ENCODE data around the gene NMNAT3. TPM values are rescaled to one million over a fixed set of nuclear protein-coding genes. Genes with fewer than 3 reads are reported as not detected.

The NMNAT3 gene
- total RNA-seq (2014; rRNA removed) = 4.8 and 6.5 TPM in 2 replicates
- Bru-seq, nascent RNA = percentile 41 among the genes with signal in this experiment
- BruChase-seq, experiment 1, labeled RNA remaining after a 6-hour chase = percentile 31 among the genes with signal in this experiment
- BruChase-seq, experiment 2, labeled RNA remaining after a 2-hour chase = percentile 45 among the genes with signal in this experiment
- long read RNA-seq, partial matches to known transcripts = 0 of 10 reads
- long read RNA-seq, other reads (novel, unspliced or antisense) = 6 of 10 reads

DNA sequence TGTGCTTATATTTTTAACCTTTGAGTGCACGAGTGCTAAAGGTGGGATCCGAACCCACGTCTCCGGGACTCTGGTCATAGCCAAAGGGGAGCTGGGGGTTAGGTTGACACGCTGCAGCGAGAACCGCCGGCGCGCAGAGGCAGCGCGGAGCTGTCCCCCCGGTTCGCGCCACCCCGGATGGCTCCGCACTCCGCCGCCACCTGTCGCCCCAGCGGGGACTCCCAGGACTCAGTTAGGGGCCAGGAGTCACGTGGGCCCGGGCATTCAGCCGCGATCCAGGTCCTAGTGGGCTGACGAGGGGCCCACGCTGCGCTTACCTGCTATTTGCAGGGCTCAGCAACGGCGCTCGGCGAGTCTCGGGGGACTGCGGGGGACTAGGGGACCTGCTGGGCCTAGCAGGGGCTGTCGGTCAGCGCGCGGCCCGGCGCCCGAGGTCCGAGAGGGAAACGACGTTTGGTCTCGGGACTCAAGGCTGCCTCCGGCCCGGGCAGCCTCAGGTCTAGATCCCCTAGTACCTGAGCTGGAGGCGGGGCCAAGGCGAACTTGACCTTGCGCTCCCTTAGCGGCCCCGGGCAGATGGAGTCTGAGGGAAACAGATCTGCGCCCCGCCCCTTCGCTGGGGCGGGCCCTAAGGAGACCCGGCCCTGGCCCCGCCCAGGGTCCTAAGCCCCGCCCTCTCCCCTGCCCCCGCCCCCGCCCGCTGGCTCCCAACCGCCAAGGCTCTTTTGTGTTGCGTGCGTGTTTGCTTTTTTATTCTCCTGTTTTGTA lies at the start of gene NMNAT3:
Gene NMNAT3 (minus strand): TSS at position 585 of the 768 bp plus-strand sequence. CDS start 50,248 bp downstream, outside the sequence.
- no peaks in the 10 kb centered on the region for H3K9me2 ChIP-seq (replicated peaks; ENCODE audit: low read length)
- no peaks in the 10 kb centered on the region; the same call in 1 of the 2 replicates for H3K4me1 ChIP-seq (ENCODE audit: insufficient read depth, low read length)
- H3K27ac ChIP-seq (ENCODE audit: low read length) = no peak within 1 kb of the TSS
- ATAC-seq = peak; percentile 97
- H3K9me3 ChIP-seq (ENCODE audit: low read length) = no peaks in the 10 kb centered on the region
- intact Hi-C loops (cut with micrococcal nuclease) = no loop called here
- H3K27me3 ChIP-seq (ENCODE audit: low read length) = no peaks in the 10 kb centered on the region
- no peaks in the 10 kb centered on the region for H4K20me1 ChIP-seq (ENCODE audit: low read length)
- DNase-seq = peak; percentile 68
- no peaks in the 10 kb centered on the region for H3K36me3 ChIP-seq (ENCODE audit: low read depth, low read length)
- H3K9ac ChIP-seq (ENCODE audit: low read length) = peak within 1 kb of the TSS; percentile 62
- CTCF ChIA-PET = interaction anchor here (0.6 to 0.9 kb wide), 4 partner anchors 41 to 291 kb away, joined by 3 to 5 read pairs (median 4); no protein-coding TSS in a partner anchor
- BruUV-seq (replicated peaks) = no TSS peak
- peak within 1 kb of the TSS; percentile 90 for H3K4me2 ChIP-seq (ENCODE audit: low read length)
- POLR2A ChIA-PET (ENCODE audit: unreplicated experiment) = no interaction called here
- no peaks in the 10 kb centered on the region for H3K79me2 ChIP-seq (ENCODE audit: low read length)
- TF ChIP-seq EZH2phosphoT487 (IDR thresholded peaks at IDR 0.05; ENCODE audit: borderline replicate concordance, low read length) = no peak
- TF ChIP-seq, protein P1, sequence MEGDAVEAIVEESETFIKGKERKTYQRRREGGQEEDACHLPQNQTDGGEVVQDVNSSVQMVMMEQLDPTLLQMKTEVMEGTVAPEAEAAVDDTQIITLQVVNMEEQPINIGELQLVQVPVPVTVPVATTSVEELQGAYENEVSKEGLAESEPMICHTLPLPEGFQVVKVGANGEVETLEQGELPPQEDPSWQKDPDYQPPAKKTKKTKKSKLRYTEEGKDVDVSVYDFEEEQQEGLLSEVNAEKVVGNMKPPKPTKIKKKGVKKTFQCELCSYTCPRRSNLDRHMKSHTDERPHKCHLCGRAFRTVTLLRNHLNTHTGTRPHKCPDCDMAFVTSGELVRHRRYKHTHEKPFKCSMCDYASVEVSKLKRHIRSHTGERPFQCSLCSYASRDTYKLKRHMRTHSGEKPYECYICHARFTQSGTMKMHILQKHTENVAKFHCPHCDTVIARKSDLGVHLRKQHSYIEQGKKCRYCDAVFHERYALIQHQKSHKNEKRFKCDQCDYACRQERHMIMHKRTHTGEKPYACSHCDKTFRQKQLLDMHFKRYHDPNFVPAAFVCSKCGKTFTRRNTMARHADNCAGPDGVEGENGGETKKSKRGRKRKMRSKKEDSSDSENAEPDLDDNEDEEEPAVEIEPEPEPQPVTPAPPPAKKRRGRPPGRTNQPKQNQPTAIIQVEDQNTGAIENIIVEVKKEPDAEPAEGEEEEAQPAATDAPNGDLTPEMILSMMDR (conservative IDR thresholded peaks at IDR 0.05; ENCODE audit: low read depth, low read length) = no peak
- no peak for TF ChIP-seq EZH2 (IDR thresholded peaks at IDR 0.05; ENCODE audit: low read length, unreplicated experiment)
- H3K4me3 ChIP-seq (ENCODE audit: low read length) = peak within 1 kb of the TSS; percentile 89
- no peaks in the 10 kb centered on the region for H3F3A ChIP-seq (ENCODE audit: low read length, unreplicated experiment)
- peak within 1 kb of the TSS; percentile 99 for H2AFZ ChIP-seq (ENCODE audit: low read length)

DNA sequence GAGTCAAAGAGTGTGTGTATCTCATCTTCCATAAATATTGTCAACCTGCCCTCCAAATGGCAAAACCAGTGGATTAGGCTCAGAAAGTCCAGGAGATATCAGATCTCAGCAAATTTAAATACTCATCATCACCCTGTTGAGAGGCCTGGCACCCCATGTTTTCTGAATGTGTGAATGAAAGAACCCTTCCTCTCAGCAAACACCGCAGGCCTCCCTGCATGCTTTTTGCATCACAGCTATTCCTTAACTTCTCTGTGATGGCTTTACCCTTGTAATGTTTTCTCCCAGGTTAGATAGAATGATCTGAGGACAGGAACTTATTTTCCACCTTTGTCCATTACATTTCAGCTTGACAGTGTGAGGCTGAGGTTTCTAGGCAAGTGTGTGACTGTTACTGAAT lies 43.6 kb upstream of the NMNAT3 start:
- Histone ChIP-seq H3K9ac (ENCODE audit: low read length) (no peak overlapping the region), H3K79me2 (ENCODE audit: low read length) (no peaks in the 10 kb centered on the region), H2AFZ (ENCODE audit: low read length) (no peak overlapping the region), H3K4me2 (ENCODE audit: low read length) (no peak overlapping the region), H3K27ac (ENCODE audit: low read length) (no peak overlapping the region), H3K9me2 (replicated peaks; ENCODE audit: low read length) (no peaks in the 10 kb centered on the region), H3K36me3 (ENCODE audit: low read depth, low read length) (no peaks in the 10 kb centered on the region), H4K20me1 (ENCODE audit: low read length) (no peaks in the 10 kb centered on the region), H3K4me1 (ENCODE audit: insufficient read depth, low read length) (no peaks in the 10 kb centered on the region), H3K27me3 (ENCODE audit: low read length) (peaks cover 13% of the 10 kb centered on the region; the same call in 1 of the 2 replicates), H3K9me3 (ENCODE audit: low read length) (no peaks in the 10 kb centered on the region), H3F3A (ENCODE audit: low read length, unreplicated experiment) (no peaks in the 10 kb centered on the region), H3K4me3 (ENCODE audit: low read length) (no peak overlapping the region)
- no peak for ATAC-seq
- ChIA-PET CTCF (no interaction called here), POLR2A (ENCODE audit: unreplicated experiment) (no interaction called here)
- no peak for DNase-seq
- TF ChIP-seq EZH2 (IDR thresholded peaks at IDR 0.05; ENCODE audit: low read length, unreplicated experiment) = no peak
- TF ChIP-seq, protein P1 (conservative IDR thresholded peaks at IDR 0.05; ENCODE audit: low read depth, low read length) = no peak
- TF ChIP-seq EZH2phosphoT487 (IDR thresholded peaks at IDR 0.05; ENCODE audit: borderline replicate concordance, low read length) = no peak
- no TSS peak for BruUV-seq (replicated peaks)
- intact Hi-C loops (cut with micrococcal nuclease) = no loop called here
